ENCODE measurements around the gene TMEM59L. TPM values are rescaled to one million over a fixed set of nuclear protein-coding genes. Genes with fewer than 3 reads are reported as not detected.

The TMEM59L gene
- total RNA-seq (3.9 TPM), polyA plus RNA-seq (ENCODE audit: insufficient read depth in 1 of 8, insufficient read length in 8 of 8, low replicate concordance in 1 of 8) (10 to 100 TPM in 7 of 8 donors, 1 to 10 TPM in 1; 4.4 to 23.6 (median 15.1) TPM)
- long read RNA-seq, donor 1, partial matches to known transcripts, result 0 of 3 reads
- long read RNA-seq, donor 1, other reads (novel, unspliced or antisense), result 0 of 3 reads
- long read RNA-seq, donor 2, partial matches to known transcripts, result 0 of 1 reads
- long read RNA-seq, donor 2, other reads (novel, unspliced or antisense), result 0 of 1 reads
- long read RNA-seq, donor 3, result 0 reads
- long read RNA-seq, donor 4, partial matches to known transcripts, result 0 of 1 reads
- long read RNA-seq, donor 4, other reads (novel, unspliced or antisense), result 0 of 1 reads
- long read RNA-seq, donor 5, transcript TMEM59L-201 (8 exons, 1,613 nt), result major isoform, 10 of 36 reads
- long read RNA-seq, donor 5, partial matches to known transcripts, result 26 of 36 reads
- long read RNA-seq, donor 5, other reads (novel, unspliced or antisense), result 0 of 36 reads
- long read RNA-seq, donor 6, partial matches to known transcripts, result 0 of 5 reads
- long read RNA-seq, donor 6, other reads (novel, unspliced or antisense), result 0 of 5 reads
- long read RNA-seq, donor 7, partial matches to known transcripts, result 0 of 4 reads
- long read RNA-seq, donor 7, other reads (novel, unspliced or antisense), result 0 of 4 reads
- long read RNA-seq, donor 8, partial matches to known transcripts, result 0 of 2 reads
- long read RNA-seq, donor 8, other reads (novel, unspliced or antisense), result 0 of 2 reads
- long read RNA-seq, donor 9, partial matches to known transcripts, result 0 of 6 reads
- long read RNA-seq, donor 9, other reads (novel, unspliced or antisense), result 0 of 6 reads
- long read RNA-seq, donor 10, transcript TMEM59L-201 (8 exons, 1,613 nt), result major isoform, 6 of 10 reads
- long read RNA-seq, donor 10, partial matches to known transcripts, result 0 of 10 reads
- long read RNA-seq, donor 10, other reads (novel, unspliced or antisense), result 0 of 10 reads
- long read RNA-seq, donor 11, partial matches to known transcripts, result 0 of 4 reads
- long read RNA-seq, donor 11, other reads (novel, unspliced or antisense), result 0 of 4 reads

GRCh38 chr19:18612772-18613588 is at the start of gene TMEM59L:
Gene TMEM59L, plus strand, starts transcription at chr19:18612870. Its CDS starts 89 bp downstream, at chr19:18612959.
- Histone ChIP-seq H3K36me3 (ENCODE audit: control insufficient read depth, insufficient read depth, low read length) (no peaks in the 10 kb centered on the region), H3K4me1 (ENCODE audit: control insufficient read depth, insufficient read depth, low read length) (peaks cover 26% of the 10 kb centered on the region), H3K9me3 (replicated peaks; ENCODE audit: control insufficient read depth, low read depth, low read length) (no peaks in the 10 kb centered on the region), H3K27ac (ENCODE audit: low read length) (no peak within 1 kb of the TSS), H3K4me3 (ENCODE audit: low read length) (peak within 1 kb of the TSS; percentile 32), H3K27me3 (ENCODE audit: control insufficient read depth, insufficient read depth, low read length) (peaks cover 81% of the 10 kb centered on the region)
- WGBS (ENCODE audit: insufficient coverage), result under 1% methylated on average over 65 of the region's 70 CpGs
- no peak for DNase-seq

- no peak for DNase-seq
- H3K27me3 ChIP-seq (ENCODE audit: control insufficient read depth, insufficient read depth, low read length), result no peaks in the 10 kb centered on the region
- WGBS (ENCODE audit: insufficient coverage), result 88% methylated on average over 8 of the region's 8 CpGs
- H3K27ac ChIP-seq (ENCODE audit: low read length), result no peak overlapping the region
- H3K9me3 ChIP-seq (replicated peaks; ENCODE audit: control insufficient read depth, low read depth, low read length), result no peaks in the 10 kb centered on the region
- H3K36me3 ChIP-seq (ENCODE audit: control insufficient read depth, insufficient read depth, low read length), result peaks cover 60% of the 10 kb centered on the region
- no peak overlapping the region for H3K4me3 ChIP-seq (ENCODE audit: low read length)
- H3K4me1 ChIP-seq (ENCODE audit: control insufficient read depth, insufficient read depth, low read length), result peaks cover 7% of the 10 kb centered on the region
Observed at GRCh38 chr19:18566953-18567352, 45.7 kb upstream of the TMEM59L start.

GRCh38 chr19:18568367-18568766 is 44.3 kb upstream of the TMEM59L start:
- Histone ChIP-seq H3K4me3 (ENCODE audit: low read length) (no peak overlapping the region), H3K9me3 (replicated peaks; ENCODE audit: control insufficient read depth, low read depth, low read length) (no peaks in the 10 kb centered on the region), H3K27ac (ENCODE audit: low read length) (no peak overlapping the region), H3K27me3 (ENCODE audit: control insufficient read depth, insufficient read depth, low read length) (no peaks in the 10 kb centered on the region), H3K36me3 (ENCODE audit: control insufficient read depth, insufficient read depth, low read length) (peaks cover 57% of the 10 kb centered on the region), H3K4me1 (ENCODE audit: control insufficient read depth, insufficient read depth, low read length) (peaks cover 16% of the 10 kb centered on the region)
- DNase-seq, result no peak
- WGBS (ENCODE audit: insufficient coverage), result 92% methylated on average over 12 of the region's 15 CpGs

GRCh38 chr19:18571564-18572344 is 40.9 kb upstream of the TMEM59L start, which contains the start of gene UBA52:
Gene UBA52, plus strand, starts transcription at chr19:18571857. Its CDS starts 1,444 bp downstream, at chr19:18573301.
- H3K27ac ChIP-seq (ENCODE audit: low read length), result peak within 1 kb of the TSS; percentile 78
- H3K9me3 ChIP-seq (replicated peaks; ENCODE audit: control insufficient read depth, low read depth, low read length), result no peaks in the 10 kb centered on the region
- H3K4me3 ChIP-seq (ENCODE audit: low read length), result peak within 1 kb of the TSS; percentile 83
- peaks cover 63% of the 10 kb centered on the region for H3K36me3 ChIP-seq (ENCODE audit: control insufficient read depth, insufficient read depth, low read length)
- WGBS (ENCODE audit: insufficient coverage), result under 1% methylated on average over 75 of the region's 75 CpGs
- DNase-seq, result peak; percentile 99
- peaks cover 17% of the 10 kb centered on the region for H3K4me1 ChIP-seq (ENCODE audit: control insufficient read depth, insufficient read depth, low read length)
- H3K27me3 ChIP-seq (ENCODE audit: control insufficient read depth, insufficient read depth, low read length), result no peaks in the 10 kb centered on the region

- no peaks in the 10 kb centered on the region for H3K9me3 ChIP-seq (replicated peaks; ENCODE audit: control insufficient read depth, low read depth, low read length)
- H3K4me3 ChIP-seq (ENCODE audit: low read length), result no peak overlapping the region
- peaks cover 51% of the 10 kb centered on the region for H3K36me3 ChIP-seq (ENCODE audit: control insufficient read depth, insufficient read depth, low read length)
- DNase-seq, result no peak
- 97% methylated on average over 14 of the region's 18 CpGs for WGBS (ENCODE audit: insufficient coverage)
- no peaks in the 10 kb centered on the region for H3K27me3 ChIP-seq (ENCODE audit: control insufficient read depth, insufficient read depth, low read length)
- H3K4me1 ChIP-seq (ENCODE audit: control insufficient read depth, insufficient read depth, low read length), result peaks cover 17% of the 10 kb centered on the region
- no peak overlapping the region for H3K27ac ChIP-seq (ENCODE audit: low read length)
Observed at GRCh38 chr19:18574691-18575291, 37.9 kb upstream of the TMEM59L start.

- Histone ChIP-seq H3K9me3 (replicated peaks; ENCODE audit: control insufficient read depth, low read depth, low read length) (no peaks in the 10 kb centered on the region), H3K4me1 (ENCODE audit: control insufficient read depth, insufficient read depth, low read length) (peaks cover 13% of the 10 kb centered on the region), H3K27me3 (ENCODE audit: control insufficient read depth, insufficient read depth, low read length) (no peaks in the 10 kb centered on the region), H3K27ac (ENCODE audit: low read length) (no peak overlapping the region), H3K4me3 (ENCODE audit: low read length) (no peak overlapping the region), H3K36me3 (ENCODE audit: control insufficient read depth, insufficient read depth, low read length) (peaks cover 51% of the 10 kb centered on the region)
- no peak for DNase-seq
- no CpG with 5 or more reads among the region's 8 CpGs for WGBS (ENCODE audit: insufficient coverage)
Observed at GRCh38 chr19:18576383-18576782, 36.3 kb upstream of the TMEM59L start.

- Histone ChIP-seq H3K36me3 (ENCODE audit: control insufficient read depth, insufficient read depth, low read length) (peaks cover 51% of the 10 kb centered on the region), H3K4me1 (ENCODE audit: control insufficient read depth, insufficient read depth, low read length) (peaks cover 10% of the 10 kb centered on the region), H3K27ac (ENCODE audit: low read length) (no peak overlapping the region), H3K9me3 (replicated peaks; ENCODE audit: control insufficient read depth, low read depth, low read length) (no peaks in the 10 kb centered on the region), H3K4me3 (ENCODE audit: low read length) (no peak overlapping the region), H3K27me3 (ENCODE audit: control insufficient read depth, insufficient read depth, low read length) (no peaks in the 10 kb centered on the region)
- 78% methylated on average over 15 of the region's 21 CpGs for WGBS (ENCODE audit: insufficient coverage)
- no peak for DNase-seq
Observed at GRCh38 chr19:18577365-18577914, 35.2 kb upstream of the TMEM59L start.

GRCh38 chr19:18580311-18580710 is 32.4 kb upstream of the TMEM59L start:
- no peak for DNase-seq
- H3K9me3 ChIP-seq (replicated peaks; ENCODE audit: control insufficient read depth, low read depth, low read length), result no peaks in the 10 kb centered on the region
- H3K36me3 ChIP-seq (ENCODE audit: control insufficient read depth, insufficient read depth, low read length), result peaks cover 28% of the 10 kb centered on the region
- 76% methylated on average over 5 of the region's 7 CpGs for WGBS (ENCODE audit: insufficient coverage)
- no peak overlapping the region for H3K4me3 ChIP-seq (ENCODE audit: low read length)
- H3K27ac ChIP-seq (ENCODE audit: low read length), result no peak overlapping the region
- H3K27me3 ChIP-seq (ENCODE audit: control insufficient read depth, insufficient read depth, low read length), result no peaks in the 10 kb centered on the region
- H3K4me1 ChIP-seq (ENCODE audit: control insufficient read depth, insufficient read depth, low read length), result no peaks in the 10 kb centered on the region

Measured in muscle of leg (tissue), 16 donors.